HG02981 (cell line): ENCODE measurements around the gene SHMT2.
"Not testable (repeated sequence)": the region's sequence is repeated elsewhere in the genome, so short reads cannot be mapped to it uniquely, and the experiment has no call there.

Experiments
- ATAC-seq: cut with Tn5 transposase; IDR thresholded peaks from one replicate; pipeline ENCODE4 v1.9.1; 2021; ENCODE audit warnings: mild to moderate bottlenecking, moderate library complexity; ENCODE audit not compliant: unreplicated experiment

Gene SHMT2

DNA sequence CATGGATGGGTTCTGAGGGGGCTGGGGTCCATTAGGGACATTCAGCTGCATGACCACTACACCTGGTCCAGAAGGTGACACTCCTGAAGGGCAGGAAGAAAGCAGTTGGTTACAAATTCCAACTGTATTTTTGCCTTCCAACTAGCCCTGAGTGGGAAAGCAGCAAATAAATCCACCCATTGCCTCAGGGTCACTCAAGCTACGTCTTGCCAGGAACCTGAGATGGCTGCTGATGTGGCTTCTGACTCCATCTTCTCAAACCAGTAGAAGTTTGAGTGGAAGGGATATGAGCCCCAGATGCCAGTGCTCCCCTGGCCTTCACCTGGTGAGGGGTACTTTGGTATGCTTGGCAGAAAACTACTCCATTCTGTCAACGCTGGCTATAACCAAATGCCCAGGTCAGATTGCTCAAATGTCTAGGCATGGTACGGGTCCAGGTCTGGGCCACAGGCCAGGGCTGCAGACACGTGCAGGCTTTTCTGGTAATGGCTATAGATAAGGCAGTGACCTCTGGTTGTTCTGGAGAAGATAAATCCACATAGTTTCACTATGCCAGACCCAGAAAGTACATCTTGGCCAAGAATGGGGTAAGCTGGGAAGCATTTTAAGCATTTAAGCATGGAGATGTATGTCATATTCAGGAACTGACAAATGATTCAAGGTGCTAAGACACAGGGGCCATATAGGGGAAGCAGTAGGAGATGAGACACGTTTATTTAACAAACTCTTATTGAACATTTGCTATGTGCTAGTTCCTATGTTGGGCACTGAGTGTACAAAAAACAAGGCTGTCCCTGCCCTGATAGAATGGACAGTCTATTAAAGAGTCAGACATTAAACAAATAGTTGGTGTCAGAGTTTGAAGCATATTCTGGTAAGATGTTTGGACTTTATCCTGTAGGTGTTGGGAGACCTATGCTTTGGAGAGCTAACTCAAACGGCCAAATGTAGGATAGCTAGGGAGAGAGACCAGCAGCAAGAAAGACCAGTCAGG lies 29.8 kb downstream of the SHMT2 start:
- ATAC-seq = no peak

- ATAC-seq = no peak
Measured at GRCh38 chr12:57260366-57260765, 30.9 kb downstream of the SHMT2 start.

- no peak for ATAC-seq
Measured at GRCh38 chr12:57261428-57261865, 31.9 kb downstream of the SHMT2 start.

DNA sequence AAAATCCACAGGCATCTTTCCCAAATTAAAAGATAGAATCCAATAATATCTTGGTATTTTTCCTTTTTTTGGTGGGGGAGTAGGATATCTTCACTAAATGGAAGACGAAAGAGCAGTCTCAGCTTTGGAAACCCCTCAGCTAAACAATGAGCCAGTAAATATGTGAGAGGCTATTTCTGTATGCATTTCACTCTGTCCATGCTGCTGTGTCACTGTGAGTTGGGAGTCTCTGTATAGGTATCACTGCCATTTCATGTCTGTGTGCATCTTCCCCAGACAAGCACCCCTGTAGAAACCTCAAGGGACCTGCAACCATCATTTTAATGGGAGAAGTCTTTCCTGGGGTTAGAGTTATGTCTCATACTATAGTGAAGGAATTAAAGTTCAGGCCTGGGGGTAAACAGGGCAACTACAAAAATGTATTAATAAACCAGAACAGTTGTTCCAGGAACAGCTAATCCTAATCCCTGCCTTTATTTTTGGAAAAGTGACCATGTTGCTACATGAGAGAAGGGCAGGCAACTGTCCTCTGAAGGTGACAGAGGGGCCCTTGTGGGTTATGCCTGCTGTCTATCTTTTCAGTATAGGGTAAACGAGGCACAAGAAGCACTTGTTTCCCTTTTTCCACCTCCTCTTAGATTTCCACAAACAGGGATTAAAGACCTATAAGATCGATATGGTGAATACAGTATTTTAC lies 32.8 kb downstream of the SHMT2 start:
- no peak for ATAC-seq

- no peak for ATAC-seq
Measured at GRCh38 chr12:57263096-57263495, 33.6 kb downstream of the SHMT2 start.

- ATAC-seq = no peak
Measured at GRCh38 chr12:57266681-57267080, 37.2 kb downstream of the SHMT2 start.

DNA sequence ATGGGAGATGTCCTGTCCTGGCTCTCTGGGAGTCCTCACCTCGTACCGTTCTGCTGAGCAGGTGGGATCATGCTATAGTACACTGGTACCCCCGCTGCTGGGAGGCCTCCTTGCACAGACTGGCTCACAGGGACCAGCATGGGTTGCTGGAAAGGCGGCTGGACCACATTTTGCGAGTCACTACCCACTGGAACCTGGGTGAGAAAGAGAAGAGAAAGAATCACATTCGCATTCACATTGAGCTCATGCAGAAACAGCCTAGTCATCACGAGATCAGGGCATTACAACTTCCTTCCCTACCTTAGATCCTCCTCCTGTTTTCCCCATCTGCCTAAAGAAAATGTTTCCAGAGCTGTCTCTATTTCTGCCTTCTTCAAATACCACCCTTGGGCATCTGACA lies 38.8 kb downstream of the SHMT2 start:
- no peak for ATAC-seq

- ATAC-seq = no peak
Measured at GRCh38 chr12:57270966-57271470, 41.5 kb downstream of the SHMT2 start.

DNA sequence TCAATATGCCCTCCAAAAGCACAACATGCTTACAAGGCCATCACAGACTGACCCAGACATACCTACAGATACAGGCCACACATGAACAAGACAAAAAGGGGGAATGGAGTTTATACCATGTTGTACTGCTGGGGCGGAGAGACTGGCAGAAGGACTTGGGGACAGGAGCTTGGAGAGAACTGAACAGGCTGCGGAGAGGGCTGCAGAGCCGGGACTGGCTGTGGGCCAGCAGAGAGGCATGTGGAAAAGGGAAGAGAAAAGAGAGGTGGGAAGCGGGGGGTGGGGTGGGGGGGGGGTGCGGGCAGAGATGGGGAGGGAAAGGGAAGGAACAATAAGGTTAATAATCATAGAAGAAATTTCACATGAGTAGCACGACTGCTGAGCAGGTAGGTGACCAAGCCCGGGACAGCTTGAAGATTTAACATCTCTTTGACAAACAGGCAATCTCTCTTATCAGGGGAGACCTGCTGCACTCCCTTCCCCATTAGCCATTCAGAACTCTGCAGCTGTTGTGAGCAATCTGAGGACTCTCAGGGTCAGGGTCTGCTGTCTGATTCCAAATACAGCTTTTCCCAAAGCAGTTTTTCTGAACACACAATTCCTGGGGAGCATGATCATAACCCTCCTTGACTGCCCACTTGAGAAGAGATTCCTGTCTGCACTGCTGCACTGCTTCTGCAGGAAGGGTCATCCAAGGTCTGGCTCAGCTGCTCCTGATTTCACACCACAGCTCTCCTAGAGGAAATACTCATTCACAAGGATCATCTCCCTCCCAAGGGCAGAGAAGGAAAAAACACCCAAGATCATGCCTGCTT lies 43.0 kb downstream of the SHMT2 start:
- no peak for ATAC-seq

DNA sequence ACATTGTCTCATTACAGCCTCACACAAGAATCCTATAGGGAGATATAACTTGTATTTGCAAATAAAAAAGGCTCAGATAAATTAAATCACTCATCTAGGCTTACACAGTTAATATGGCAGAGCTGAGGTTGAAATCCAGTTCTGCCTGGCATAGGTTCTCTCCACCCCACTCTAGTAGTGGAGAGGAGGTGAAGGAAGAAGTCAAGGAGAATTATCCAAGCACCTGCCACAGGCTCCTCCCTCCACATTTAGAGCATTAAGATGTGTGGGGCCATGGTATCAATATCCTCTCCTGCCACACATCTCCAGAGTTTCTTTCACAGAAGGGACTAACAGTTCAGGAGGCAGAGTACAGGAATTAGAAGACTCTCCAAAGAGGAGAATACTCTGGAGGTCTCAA lies 44.0 kb downstream of the SHMT2 start:
- no peak for ATAC-seq

GRCh38 chr12:57276233-57276632 lies 46.7 kb downstream of the SHMT2 start:
- not testable (repeated sequence) for ATAC-seq

DNA sequence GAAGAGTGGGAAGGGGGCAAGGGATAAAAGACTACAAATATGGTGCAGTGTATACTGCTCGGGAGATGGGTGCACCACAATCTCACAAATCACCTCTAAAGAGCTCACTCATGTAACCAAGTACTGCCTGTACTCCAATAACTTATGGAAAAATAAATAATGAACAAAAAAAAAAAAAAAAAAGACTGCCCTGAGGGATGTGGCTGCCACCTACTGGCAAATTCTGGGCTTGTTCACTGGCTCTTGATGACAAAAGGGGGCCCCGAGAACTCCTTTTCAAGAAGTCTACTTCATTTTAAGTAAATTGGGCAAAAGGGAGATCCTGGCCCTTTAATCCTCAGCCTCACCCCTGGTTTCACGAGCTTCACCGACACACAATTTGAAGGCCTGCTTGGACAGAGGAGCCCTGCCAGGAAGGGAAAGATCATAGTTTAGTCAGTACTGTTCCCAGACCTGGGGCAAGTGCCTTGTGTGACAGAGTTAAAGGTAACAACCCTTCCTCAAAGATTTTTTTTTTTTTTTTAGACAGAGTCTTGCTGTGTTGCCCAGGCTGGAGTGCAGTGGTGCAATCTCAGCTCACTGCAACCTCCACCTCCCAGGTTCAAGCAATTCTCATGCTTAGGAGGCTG lies 47.5 kb downstream of the SHMT2 start:
- ATAC-seq = no peak

- no peak for ATAC-seq
Measured at GRCh38 chr12:57278465-57279381, 49.2 kb downstream of the SHMT2 start.

GRCh38 chr12:57280211-57281062 lies 50.9 kb downstream of the SHMT2 start:
- ATAC-seq = peak; percentile 91

DNA sequence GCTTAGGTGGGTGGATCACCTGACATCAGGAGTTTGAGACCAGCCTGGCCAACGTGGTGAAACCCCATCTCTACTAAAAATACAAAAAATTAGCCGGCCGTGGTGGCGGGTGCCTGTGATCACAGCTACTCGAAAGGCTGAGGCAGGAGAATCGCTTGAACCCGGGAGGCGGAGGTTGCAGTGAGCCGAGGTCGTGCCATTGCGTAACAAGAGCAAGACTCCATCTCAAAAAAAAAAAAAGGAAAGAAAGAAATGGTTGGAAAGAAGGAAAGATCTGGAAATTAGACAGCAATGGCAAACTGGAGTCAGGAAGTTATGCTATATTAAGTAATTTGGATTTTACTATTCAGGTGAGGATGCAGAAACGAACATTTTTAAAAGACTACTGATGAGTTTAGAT lies 52.6 kb downstream of the SHMT2 start:
- ATAC-seq = not testable (repeated sequence)
